ENCODE data around the gene ZNF248.

- TF ChIP-seq CTCF (IDR thresholded peaks at IDR 0.05), result no peak
- no peak for TF ChIP-seq POLR2A (IDR thresholded peaks at IDR 0.05)
Observed at GRCh38 chr10:37895674-37896073, 38.3 kb upstream of the ZNF248 start.
